GM12878 (cell line): ENCODE measurements around the gene ZNF282. TPM values are rescaled to one million over a fixed set of nuclear protein-coding genes. Genes with fewer than 3 reads are reported as not detected.
A peak's percentile ranks its signal among the peaks of the same experiment; 100 is the strongest.

Experiments
- ATAC-seq: fragments of 200-7000 bp; cut with Tn5 transposase; 3 replicates; pipeline ENCODE4 v1.9.1; 2020; ENCODE audit warnings: mild to moderate bottlenecking, moderate library complexity
- BruUV-seq: library from RNA; stranded (reverse); fragments of 400-500 nt; replicated peaks from 2 replicates; lab custom pipeline; 2021; lab: Mats Ljungman, UMichigan
- CTCF ChIA-PET: fragments of 300-600 bp; sonication (Branson Sonifier 250); formaldehyde crosslinking; extraction: SDS; loops from one replicate; lab custom pipeline; 2021; ENCODE audit warnings: inconsistent platforms; lab: Yijun Ruan, JAX
- POLR2A ChIA-PET: fragments of 350-600 bp; formaldehyde crosslinking; extraction: SDS; loops from one replicate; lab custom pipeline; 2021; ENCODE audit warnings: inconsistent platforms; lab: Charles Lee
- RAD21 ChIA-PET: fragments of 300-600 bp; sonication (Branson Sonifier 250); formaldehyde crosslinking; loops from one replicate; lab custom pipeline; 2023; ENCODE audit warnings: antibody characterized with exemption; ENCODE audit not compliant: unreplicated experiment; lab: Charles Lee
- SMC1A ChIA-PET: fragments of 300-600 bp; sonication (Branson Sonifier 250); formaldehyde crosslinking; loops from one replicate; lab custom pipeline; 2023; ENCODE audit not compliant: unreplicated experiment, uncharacterized antibody; lab: Charles Lee
- DNase-seq: peaks from one replicate; pipeline ENCODE4 v3.0.0-alpha.2; 2011; ENCODE audit warnings: low read depth, low spot score
- FAIRE-seq: peaks from 3 replicates; lab custom pipeline; 2011; peaks lifted over from hg19 to GRCh38; lab: Jason Lieb, UNC
- H2AFZ ChIP-seq: 2 replicates; pipeline ENCODE4 v1.6.0; 2011; ENCODE audit warnings: low read depth, low read length, control low read depth; ENCODE audit not compliant: control insufficient read depth
- H3K27ac ChIP-seq: 2 replicates; pipeline ENCODE4 v1.5.1; 2011; ENCODE audit warnings: control low read depth; ENCODE audit not compliant: control insufficient read depth, insufficient read depth
- H3K27me3 ChIP-seq, 2 experiments: replicated peaks in 1 of 2; 2 replicates each; pipeline versions ENCODE4 v1.6.0 to v1.6.1; 2011; ENCODE audit warnings: low read length in 1 of 2; ENCODE audit not compliant: control insufficient read depth in 2 of 2, insufficient read depth in 2 of 2
- H3K36me3 ChIP-seq, 2 experiments: 2 replicates each; pipeline ENCODE4 v1.5.1; 2011; ENCODE audit warnings: low read length in 1 of 2; ENCODE audit not compliant: control insufficient read depth in 2 of 2, insufficient read depth in 2 of 2
- H3K4me1 ChIP-seq: 2 replicates; pipeline ENCODE4 v1.6.1; 2011; ENCODE audit warnings: mild to moderate bottlenecking, low read length, moderate library complexity, mixed read lengths; ENCODE audit not compliant: control insufficient read depth, insufficient read depth
- H3K4me2 ChIP-seq: 2 replicates; pipeline ENCODE4 v1.6.0; 2011; ENCODE audit warnings: control low read depth; ENCODE audit not compliant: control insufficient read depth, insufficient read depth
- H3K4me3 ChIP-seq: fragments of 200-600 bp; sonication (generic); 2 replicates; pipeline ENCODE4 v1.5.1; 2016
- H3K79me2 ChIP-seq: 2 replicates; pipeline ENCODE4 v1.6.0; 2011; ENCODE audit warnings: low read length; ENCODE audit not compliant: control insufficient read depth, insufficient read depth
- H3K9ac ChIP-seq: 2 replicates; pipeline ENCODE4 v1.8.0; 2011; ENCODE audit warnings: low read length, control low read depth, mixed read lengths; ENCODE audit not compliant: control insufficient read depth, insufficient read depth
- H3K9me3 ChIP-seq: replicated peaks from 3 replicates; pipeline ENCODE4 v1.5.1; 2011; ENCODE audit warnings: mild to moderate bottlenecking, low read length; ENCODE audit not compliant: control insufficient read depth, insufficient read depth
- H4K20me1 ChIP-seq: 2 replicates; pipeline ENCODE4 v1.6.0; 2011; ENCODE audit not compliant: control insufficient read depth, insufficient read depth
- ASH2L ChIP-seq: fragments of 300-600, 200-600 bp; sonication (generic); IDR thresholded peaks from 2 replicates; pipeline ENCODE4 v1.6.1; 2017; ENCODE audit warnings: low read depth, mild to moderate bottlenecking, borderline replicate concordance
- CREM ChIP-seq: IDR thresholded peaks from 2 replicates; pipeline ENCODE4 v1.6.1; 2014; ENCODE audit warnings: antibody characterized with exemption, low read depth
- CUX1 ChIP-seq: IDR thresholded peaks from 2 replicates; pipeline ENCODE4 v1.6.1; 2012; ENCODE audit warnings: improper control_type of control experiment, low read depth, low read length; ENCODE audit not compliant: insufficient replicate concordance
- ESRRA ChIP-seq: IDR thresholded peaks from 2 replicates; pipeline ENCODE4 v1.6.1; 2012; ENCODE audit warnings: mild to moderate bottlenecking, low read length, improper control_type of control experiment
- ETV6 ChIP-seq, 2 experiments: fragments of 450-650 bp in 1 of 2; IDR thresholded peaks in 1 of 2; conservative IDR thresholded peaks in 1 of 2; 2 replicates each; pipeline ENCODE4 v1.6.1; 2014; ENCODE audit warnings: antibody characterized with exemption in 1 of 2, borderline replicate concordance in 1 of 2, low read depth in 1 of 2, mild to moderate bottlenecking in 1 of 2, moderate library complexity in 1 of 2
- HDGF ChIP-seq: fragments of 450-650 bp; IDR thresholded peaks from 2 replicates; pipeline ENCODE4 v1.6.1; 2016; ENCODE audit warnings: antibody characterized with exemption
- IRF4 ChIP-seq: IDR thresholded peaks from 2 replicates; pipeline ENCODE4 v1.6.1; 2011; ENCODE audit warnings: low read depth, low read length
- PML ChIP-seq: IDR thresholded peaks from 2 replicates; pipeline ENCODE4 v1.6.1; 2012; ENCODE audit warnings: low read length, inconsistent platforms
- POU2F2 ChIP-seq: IDR thresholded peaks from 3 replicates; pipeline ENCODE4 v1.6.1; 2011; ENCODE audit warnings: low read depth, mild to moderate bottlenecking, low read length, borderline replicate concordance
- RB1 ChIP-seq: fragments of 450-650 bp; formaldehyde crosslinking; IDR thresholded peaks from 2 replicates; pipeline ENCODE4 v1.6.1; 2017; ENCODE audit warnings: mild to moderate bottlenecking, borderline replicate concordance
- SIX5 ChIP-seq: IDR thresholded peaks from 2 replicates; pipeline ENCODE4 v1.6.1; 2011; ENCODE audit warnings: mild to moderate bottlenecking, low read depth, low read length, moderate library complexity; ENCODE audit not compliant: severe bottlenecking
- SMARCA5 ChIP-seq: fragments of 450-650 bp; IDR thresholded peaks from 2 replicates; pipeline ENCODE4 v1.6.1; 2017; ENCODE audit warnings: mild to moderate bottlenecking
- SMC3 ChIP-seq: IDR thresholded peaks from 2 replicates; pipeline ENCODE4 v1.6.1; 2011; ENCODE audit warnings: low read length, improper control_type of control experiment, borderline replicate concordance
- SRF ChIP-seq, 2 experiments: IDR thresholded peaks; 2 replicates each; pipeline ENCODE4 v1.6.1; 2011; ENCODE audit warnings: low read depth in 2 of 2, low read length in 2 of 2, mild to moderate bottlenecking in 1 of 2, moderate library complexity in 1 of 2
- ZNF384 ChIP-seq: IDR thresholded peaks from 2 replicates; pipeline ENCODE4 v1.6.1; 2012; ENCODE audit warnings: low read depth, mild to moderate bottlenecking, low read length, improper control_type of control experiment, borderline replicate concordance
- ZSCAN29 ChIP-seq: fragments of 450-650 bp; IDR thresholded peaks from 2 replicates; pipeline ENCODE4 v1.6.1; 2017; ENCODE audit warnings: mild to moderate bottlenecking, moderate library complexity
- ZZZ3 ChIP-seq: IDR thresholded peaks from 2 replicates; pipeline ENCODE4 v1.6.1; 2011; ENCODE audit warnings: low read depth; ENCODE audit not compliant: control insufficient read depth, insufficient read length
- WGBS: methylation state at CpG from one replicate; pipeline ENCODE4 v1.1.6; 2016; ENCODE audit warnings: low lambda C conversion rate; ENCODE audit not compliant: insufficient replicate concordance, insufficient coverage; ENCODE audit errors: missing lambda C conversion rate; 5-methylcytosine and 5-hydroxymethylcytosine counted together
- in situ Hi-C: fragments of 300-500 bp; cut with MboI; formaldehyde crosslinking; loops from 9 replicates; pipeline ENCODE4 v1.14.3; 2018; ENCODE audit warnings: mixed read lengths
- intact Hi-C: fragments of 100-400 bp; cut with micrococcal nuclease; formaldehyde crosslinking; loops from one replicate; pipeline ENCODE4 v1.14.2; 2022; ENCODE audit not compliant: unreplicated experiment
- polyA plus RNA-seq, 11 experiments: library from polyadenylated mRNA; depleted of rRNA in 4 of 11; unstranded in 6 of 11; stranded (reverse) in 5 of 11; fragments of >200 nt; fragmentation: Nextera tagmentation in 4 of 11; fragmentation: Illumina TruSeq in 1 of 11; extraction: Ambion mirVana in 4 of 11; extraction: Trizol in 1 of 11; gene quantifications; 1 replicate in 1 of 11; 2 replicates in 10 of 11; pipeline versions ENCODE4 v1.2.1 to v1.2.3, GENCODE V29; 2011 to 2016; ENCODE audit warnings: inconsistent platforms in 2 of 11, missing spikeins in 2 of 11, low read depth in 1 of 11
- total RNA-seq, 4 experiments: library from RNA; depleted of rRNA in 3 of 4; stranded (reverse); fragments of >200 nt in 3 of 4; fragmentation: Illumina TruSeq in 1 of 4; extraction: Trizol in 1 of 4; gene quantifications; 2 replicates each; pipeline versions ENCODE4 v1.2.1 to v1.2.3, GENCODE V29; 2013 to 2021

Gene ZNF282
- total and polyA plus RNA-seq, 10 of the 15 experiments (the other 5 are each of a cell fraction or from before 2014, with no cell fraction given), result 0.35 to 28.4 (median 8.1) TPM

- no peak for TF ChIP-seq CUX1
- TF ChIP-seq ESRRA, result no peak
- TF ChIP-seq ETV6 (conservative IDR thresholded peaks at IDR 0.05 in 1 of 2, IDR thresholded peaks at IDR 0.05 in 1 of 2; ENCODE audit: borderline replicate concordance in 1 of 2, low read depth in 1 of 2), result no peak
Observed at GRCh38 chr7:149238051-149238450, 42.7 kb downstream of the ZNF282 start (continued).

GRCh38 chr7:149239345-149240143 is 44.2 kb downstream of the ZNF282 start, which contains the start of gene ZNF212:
TSS of gene ZNF212 (plus strand) at chr7:149239651. CDS start at chr7:149239779, 128 bp downstream.
- H3K9me3 ChIP-seq, result peaks cover 2% of the 10 kb centered on the region; the same call in 2 of the 3 replicates
- DNase-seq, result peak; percentile 56
- CTCF ChIA-PET, result interaction anchor here (0.9 to 1.7 kb wide), 5 partner anchors 11 to 79 kb away, joined by 3 to 7 read pairs (median 4); partner anchors contain the start of gene ZNF783
- peak within 1 kb of the TSS; percentile 87 for H2AFZ ChIP-seq
- H3K4me2 ChIP-seq, result peak within 1 kb of the TSS; percentile 88
- no peaks in the 10 kb centered on the region for H3K27me3 ChIP-seq
- peak within 1 kb of the TSS; percentile 73 for H3K27ac ChIP-seq
- RAD21 ChIA-PET, result interaction anchor here (0.9 kb wide), 1 partner anchor 44 kb away, joined by 3 read pairs; the partner anchor contains the start of gene ZNF282
- under 1% methylated on average over 64 of the region's 64 CpGs for WGBS
- peak; percentile 99 for ATAC-seq
- H4K20me1 ChIP-seq, result no peaks in the 10 kb centered on the region
- FAIRE-seq, result peak; percentile 73
- peak within 1 kb of the TSS; percentile 99 for H3K4me3 ChIP-seq
- no peaks in the 10 kb centered on the region for H3K36me3 ChIP-seq
- peaks cover 10% of the 10 kb centered on the region for H3K4me1 ChIP-seq
- peaks cover 20% of the 10 kb centered on the region for H3K79me2 ChIP-seq
- POLR2A ChIA-PET, result interaction anchor here (1.3 kb wide), 1 partner anchor 44 kb away, joined by 3 read pairs; the partner anchor contains the start of gene ZNF282
- SMC1A ChIA-PET, result interaction anchor here (0.9 kb wide), 1 partner anchor 44 kb away, joined by 3 read pairs; the partner anchor contains the start of gene ZNF282
- in situ Hi-C loops (no loop called here), intact Hi-C loops (loop anchor here (1.0 to 5.0 kb wide), 4 partner anchors 42 to 183 kb away; partner anchors contain the start of genes ZNF282, ZNF398 and ZNF425)
- BruUV-seq, result no TSS peak
- H3K9ac ChIP-seq, result peak within 1 kb of the TSS; percentile 89
- no peak for TF ChIP-seq PML
- TF ChIP-seq ASH2L, result peak; percentile 98
- peak; percentile 44; the same call in 1 of the 2 replicates for TF ChIP-seq SMC3
- TF ChIP-seq SIX5, result peak; percentile 47
- peak; percentile 66; the same call in 1 of the 2 replicates for TF ChIP-seq HDGF
- TF ChIP-seq ZNF384, result no peak; the same call in 1 of the 2 replicates
- no peak for TF ChIP-seq SRF (IDR thresholded peaks at IDR 0.05; ENCODE audit: low read depth in 2 of 2, low read length in 2 of 2)
- no peak for TF ChIP-seq ZSCAN29
- TF ChIP-seq IRF4, result no peak
- TF ChIP-seq ZZZ3, result no peak
- peak; percentile 85 for TF ChIP-seq RB1
- TF ChIP-seq SMARCA5, result peak; percentile 94
- peak; percentile 60; the same call in 1 of the 3 replicates for TF ChIP-seq POU2F2
- peak; percentile 55; the same call in 1 of the 2 replicates for TF ChIP-seq CREM
